Activated CD8-positive, alpha-beta memory T cell treated with anti-CD3 and anti-CD28 coated beads, Interleukin-2, amount 50 U/mL, for 4 hours (primary cell): ENCODE data around the gene DNAAF9.

Experiments
- DNase-seq: peaks from one replicate; pipeline ENCODE4 v3.0.0-alpha.2; 2020

The DNAAF9 gene

GRCh38 chr20:3409417-3409816 is 1.9 kb upstream of the DNAAF9 start:
- DNase-seq: no peak

GRCh38 chr20:3407771-3408637 is 535 bp upstream of the DNAAF9 start:
- DNase-seq: peak; percentile 69

GRCh38 chr20:3406481-3407039 is 909 bp downstream of the DNAAF9 start:
- DNase-seq: no peak

GRCh38 chr20:3405696-3406358 is 1.6 kb downstream of the DNAAF9 start:
- no peak for DNase-seq

- DNase-seq: no peak
These were observed 2.3 kb downstream of the DNAAF9 start for GRCh38 chr20:3405139-3405538.

- no peak for DNase-seq
These were observed 3.1 kb downstream of the DNAAF9 start for GRCh38 chr20:3404402-3404801.

- DNase-seq: no peak
These were observed 3.7 kb downstream of the DNAAF9 start for GRCh38 chr20:3403741-3404140.

GRCh38 chr20:3402453-3402852 is 5.0 kb downstream of the DNAAF9 start:
- DNase-seq: no peak

- no peak for DNase-seq
These were observed 7.0 kb downstream of the DNAAF9 start for GRCh38 chr20:3400260-3401155.

- DNase-seq: no peak
These were observed 8.7 kb downstream of the DNAAF9 start for GRCh38 chr20:3398681-3399252.

- DNase-seq: no peak
These were observed 11.0 kb downstream of the DNAAF9 start for GRCh38 chr20:3396492-3396891.

- DNase-seq: no peak
These were observed 14.7 kb downstream of the DNAAF9 start for GRCh38 chr20:3392756-3393155.

- no peak for DNase-seq
These were observed 16.6 kb downstream of the DNAAF9 start for GRCh38 chr20:3390759-3391425.

GRCh38 chr20:3383878-3384495 is 23.5 kb downstream of the DNAAF9 start:
- DNase-seq: no peak

GRCh38 chr20:3382836-3383235 is 24.6 kb downstream of the DNAAF9 start:
- DNase-seq: no peak

- DNase-seq: no peak
These were observed 27.0 kb downstream of the DNAAF9 start for GRCh38 chr20:3380228-3381070.

- DNase-seq: no peak
These were observed 29.3 kb downstream of the DNAAF9 start for GRCh38 chr20:3378138-3378537.

GRCh38 chr20:3377644-3378043 is 29.8 kb downstream of the DNAAF9 start:
- no peak for DNase-seq

- no peak for DNase-seq
These were observed 33.2 kb downstream of the DNAAF9 start for GRCh38 chr20:3374296-3374695.

GRCh38 chr20:3371754-3372153 is 35.7 kb downstream of the DNAAF9 start:
- no peak for DNase-seq

GRCh38 chr20:3367089-3367488 is 40.4 kb downstream of the DNAAF9 start:
- no peak for DNase-seq
